H1 (cell line): ENCODE results near the gene TEX36. TPM values are rescaled to one million over a fixed set of nuclear protein-coding genes. Genes with fewer than 3 reads are reported as not detected.

ENCODE experiments used
- ASH2L ChIP-seq: fragments of 200-600, 300-600 bp; sonication (generic); IDR thresholded peaks from one replicate; pipeline ENCODE4 v1.7.1; 2017; ENCODE audit warnings: low read length
- CTCF ChIP-seq, 3 experiments: IDR thresholded peaks; 1 replicate in 2 of 3; 2 replicates in 1 of 3; pipeline versions ENCODE4 v1.5.1 to v1.6.1; 2011; ENCODE audit warnings: low read length in 3 of 3, mild to moderate bottlenecking in 3 of 3, inconsistent platforms in 2 of 3, low read depth in 1 of 3, moderate library complexity in 1 of 3; ENCODE audit not compliant: insufficient read depth in 1 of 3; ENCODE audit errors: control extremely low read depth in 1 of 3
- polyA plus RNA-seq, 7 experiments: library from polyadenylated mRNA; depleted of rRNA in 3 of 7; stranded (reverse) in 5 of 7; unstranded in 2 of 7; fragments of >200 nt in 5 of 7; fragments of 200-250 nt in 2 of 7; gene quantifications; 1 replicate in 5 of 7; 2 replicates in 1 of 7; 4 replicates in 1 of 7; pipeline versions ENCODE4 v1.2.1 to v1.2.3, GENCODE V29; 2011 to 2013; ENCODE audit warnings: missing spikeins in 2 of 7, mixed read lengths in 2 of 7
- total RNA-seq: library from RNA; stranded (reverse); fragmentation: NEBNext Ultra II Directional; extraction: Animal tissue kit (Norgen Biotek cat#: 25700); gene quantifications from 2 replicates; pipeline ENCODE4 v1.2.1, GENCODE V29; 2021

The TEX36 gene
- total and polyA plus RNA-seq, 2 of the 8 experiments (the other 6 are each of a cell fraction or from before 2014, with no cell fraction given), result not detected

DNA sequence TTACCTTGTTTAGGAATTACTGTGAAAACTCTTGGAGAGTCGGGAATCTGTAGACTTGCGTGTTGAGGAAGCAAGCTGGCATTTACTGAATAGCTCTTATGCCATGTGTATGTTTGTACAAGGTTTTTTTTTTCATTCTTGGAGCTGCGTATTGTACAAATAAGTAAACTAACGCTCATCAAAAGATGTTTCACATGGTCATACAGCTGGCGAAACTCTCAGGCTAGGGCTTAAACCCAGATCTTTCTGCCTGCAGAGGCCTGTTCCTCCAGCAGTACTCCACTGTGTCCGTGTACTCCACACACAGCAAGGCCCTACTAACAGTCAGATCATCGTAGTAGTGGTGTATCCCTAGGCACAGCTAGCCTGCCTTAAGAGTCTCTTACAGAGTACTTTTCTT, 44.0 kb upstream of the TEX36 start (continued):
- TF ChIP-seq ASH2L (no peak), CTCF (IDR thresholded peaks at IDR 0.05; ENCODE audit: control extremely low read depth in 1 of 3, insufficient read depth in 1 of 3, low read depth in 1 of 3, low read length in 3 of 3) (no peak)
